IPS-15b (cell line): Measurements from ENCODE around the gene DNHD1.

Source experiments
- H3K27me3 ChIP-seq: one replicate; pipeline ENCODE4 v1.6.1; 2013; ENCODE audit warnings: low read length; ENCODE audit not compliant: control insufficient read depth, insufficient read depth
- H3K36me3 ChIP-seq: one replicate; pipeline ENCODE4 v1.6.1; 2013; ENCODE audit warnings: low read length; ENCODE audit not compliant: control insufficient read depth, insufficient read depth
- H3K4me1 ChIP-seq: one replicate; pipeline ENCODE4 v1.6.1; 2013; ENCODE audit warnings: mild to moderate bottlenecking, low read length; ENCODE audit not compliant: control insufficient read depth, insufficient read depth
- H3K4me3 ChIP-seq: one replicate; pipeline ENCODE4 v1.5.1; 2013; ENCODE audit warnings: low read depth, low read length
- H3K9ac ChIP-seq: one replicate; pipeline ENCODE4 v1.6.1; 2013; ENCODE audit warnings: low read depth, mild to moderate bottlenecking, low read length
- H3K9me3 ChIP-seq: one replicate; pipeline ENCODE4 v1.6.1; 2013; ENCODE audit warnings: mild to moderate bottlenecking, low read length; ENCODE audit not compliant: control insufficient read depth, insufficient read depth

The DNHD1 gene

GRCh38 chr11:6472934-6473333, 24.1 kb upstream of the DNHD1 start:
- no peaks in the 10 kb centered on the region for H3K9me3 ChIP-seq
- no peak overlapping the region for H3K9ac ChIP-seq
- peaks cover 17% of the 10 kb centered on the region for H3K4me1 ChIP-seq
- peaks cover 5% of the 10 kb centered on the region for H3K27me3 ChIP-seq
- H3K36me3 ChIP-seq: peaks cover 16% of the 10 kb centered on the region
- H3K4me3 ChIP-seq: peak overlapping the region; percentile 30

- peaks cover 24% of the 10 kb centered on the region for H3K36me3 ChIP-seq
- no peaks in the 10 kb centered on the region for H3K9me3 ChIP-seq
- peaks cover 17% of the 10 kb centered on the region for H3K4me1 ChIP-seq
- H3K4me3 ChIP-seq: peak within 1 kb of the TSS; percentile 90
- peaks cover 5% of the 10 kb centered on the region for H3K27me3 ChIP-seq
- H3K9ac ChIP-seq: peak within 1 kb of the TSS; percentile 87
These were observed 23.3 kb upstream of the DNHD1 start, which contains the start of gene TRIM3 for GRCh38 chr11:6473451-6474412. Gene TRIM3, minus strand, starts transcription at chr11:6473941. Its CDS starts 8,246 bp downstream, at chr11:6465695.

GRCh38 chr11:6474413-6474792, 22.7 kb upstream of the DNHD1 start:
- Histone ChIP-seq H3K4me1 (peaks cover 14% of the 10 kb centered on the region), H3K27me3 (peaks cover 5% of the 10 kb centered on the region), H3K9ac (peak overlapping the region; percentile 87), H3K36me3 (peaks cover 30% of the 10 kb centered on the region), H3K9me3 (no peaks in the 10 kb centered on the region), H3K4me3 (peak overlapping the region; percentile 65)

- Histone ChIP-seq H3K9ac (peak overlapping the region; percentile 16), H3K27me3 (peaks cover 5% of the 10 kb centered on the region), H3K9me3 (no peaks in the 10 kb centered on the region), H3K4me3 (peak overlapping the region; percentile 65), H3K36me3 (peaks cover 30% of the 10 kb centered on the region), H3K4me1 (peaks cover 13% of the 10 kb centered on the region)
These were observed 22.1 kb upstream of the DNHD1 start for GRCh38 chr11:6474806-6475500.

- peaks cover 30% of the 10 kb centered on the region for H3K36me3 ChIP-seq
- H3K9me3 ChIP-seq: no peaks in the 10 kb centered on the region
These were observed 21.1 kb upstream of the DNHD1 start for GRCh38 chr11:6475936-6476335.

GRCh38 chr11:6476571-6476970, 20.5 kb upstream of the DNHD1 start:
- Histone ChIP-seq H3K9ac (no peak overlapping the region), H3K27me3 (peaks cover 5% of the 10 kb centered on the region), H3K4me1 (peaks cover 19% of the 10 kb centered on the region), H3K36me3 (peaks cover 30% of the 10 kb centered on the region), H3K4me3 (no peak overlapping the region), H3K9me3 (no peaks in the 10 kb centered on the region)

More at GRCh38 chr11:6475936-6476335, 21.1 kb upstream of the DNHD1 start:
- peaks cover 5% of the 10 kb centered on the region for H3K27me3 ChIP-seq
- peaks cover 19% of the 10 kb centered on the region for H3K4me1 ChIP-seq
- H3K4me3 ChIP-seq: no peak overlapping the region
- no peak overlapping the region for H3K9ac ChIP-seq

- Histone ChIP-seq H3K9ac (peak overlapping the region; percentile 97), H3K36me3 (peaks cover 33% of the 10 kb centered on the region), H3K9me3 (no peaks in the 10 kb centered on the region), H3K4me3 (peak overlapping the region; percentile 98), H3K4me1 (peaks cover 6% of the 10 kb centered on the region), H3K27me3 (no peaks in the 10 kb centered on the region)
These were observed 16.7 kb upstream of the DNHD1 start for GRCh38 chr11:6480299-6480914.

- Histone ChIP-seq H3K9me3 (no peaks in the 10 kb centered on the region), H3K4me1 (peaks cover 5% of the 10 kb centered on the region), H3K36me3 (peaks cover 40% of the 10 kb centered on the region), H3K9ac (peak within 1 kb of the TSS; percentile 97), H3K4me3 (peak within 1 kb of the TSS; percentile 98), H3K27me3 (no peaks in the 10 kb centered on the region)
These were observed 15.8 kb upstream of the DNHD1 start, which contains the start of the genes ARFIP2 and TIMM10B for GRCh38 chr11:6481012-6481923. Gene ARFIP2, minus strand, starts transcription at chr11:6481331. Its CDS starts 910 bp downstream, at chr11:6480421. Gene TIMM10B, plus strand, starts transcription at chr11:6481501. Its CDS starts 16 bp downstream, at chr11:6481517.

- peaks cover 5% of the 10 kb centered on the region for H3K4me1 ChIP-seq
- H3K4me3 ChIP-seq: peak overlapping the region; percentile 98
- H3K27me3 ChIP-seq: no peaks in the 10 kb centered on the region
- H3K9ac ChIP-seq: peak overlapping the region; percentile 88
- no peaks in the 10 kb centered on the region for H3K9me3 ChIP-seq
- peaks cover 34% of the 10 kb centered on the region for H3K36me3 ChIP-seq
These were observed 15.2 kb upstream of the DNHD1 start for GRCh38 chr11:6481924-6482275.

GRCh38 chr11:6482441-6482840, 14.6 kb upstream of the DNHD1 start:
- Histone ChIP-seq H3K9ac (peak overlapping the region; percentile 88), H3K36me3 (peaks cover 29% of the 10 kb centered on the region), H3K27me3 (no peaks in the 10 kb centered on the region), H3K4me1 (peaks cover 5% of the 10 kb centered on the region), H3K4me3 (peak overlapping the region; percentile 98), H3K9me3 (no peaks in the 10 kb centered on the region)
